ENCODE results near the gene PEPD. TPM values are rescaled to one million over a fixed set of nuclear protein-coding genes. Genes with fewer than 3 reads are reported as not detected.

The PEPD gene
- total RNA-seq, 1 experiment from 2014 or later, result 40.5 TPM

- H3K79me2 ChIP-seq (ENCODE audit: insufficient read depth, low read length), result no peaks in the 10 kb centered on the region
- H3K4me2 ChIP-seq (ENCODE audit: low read length), result no peak overlapping the region
- DNase-seq (ENCODE audit: low read depth, low spot score), result no peak
- TF ChIP-seq CTCF (IDR thresholded peaks at IDR 0.05 in 2 of 3, conservative IDR thresholded peaks at IDR 0.05 in 1 of 3; ENCODE audit: borderline replicate concordance in 1 of 3, insufficient read depth in 1 of 3, low read depth in 2 of 3, low read length in 2 of 3), result no peak
- no peak for TF ChIP-seq JUND (IDR thresholded peaks at IDR 0.05)
- TF ChIP-seq FOSL1 (IDR thresholded peaks at IDR 0.05; ENCODE audit: low read depth), result no peak
- no TSS peak for BruUV-seq (replicated peaks)
- H3K4me1 ChIP-seq (ENCODE audit: control insufficient read depth in 1 of 2, insufficient read depth in 2 of 2, low read length in 2 of 2), result peaks cover 0 to 3% of the 10 kb centered on the region in 2 experiments; a peak in 1 of 4 replicates
- no peak overlapping the region for H2AFZ ChIP-seq (ENCODE audit: low read depth, low read length, poor library complexity, severe bottlenecking)
- RAD21 ChIA-PET (ENCODE audit: low non-redundant PET in 1 of 2, low total read pairs in 2 of 2, uncharacterized antibody in 2 of 2, unreplicated experiment in 2 of 2), result no interaction called here
- CTCF ChIA-PET, result no interaction called here
- H3K9me2 ChIP-seq (ENCODE audit: insufficient read depth), result no peaks in the 10 kb centered on the region
- H3K9me3 ChIP-seq (ENCODE audit: control insufficient read depth in 1 of 2, insufficient read depth in 1 of 2, low read depth in 1 of 2, low read length in 2 of 2), result no peaks in the 10 kb centered on the region
- H4K20me1 ChIP-seq (ENCODE audit: insufficient read depth), result no peaks in the 10 kb centered on the region
- POLR2A ChIA-PET, result no interaction called here
- H3K9ac ChIP-seq (ENCODE audit: low read length), result no peak overlapping the region
- no peaks in the 10 kb centered on the region for H3K27me3 ChIP-seq (ENCODE audit: insufficient read depth, low read length)
- H3K36me3 ChIP-seq (ENCODE audit: control insufficient read depth in 1 of 2, insufficient read depth in 2 of 2, low read length in 2 of 2), result no peaks in the 10 kb centered on the region
- no peak overlapping the region for H3K4me3 ChIP-seq (replicated peaks in 1 of 2; ENCODE audit: low read depth in 1 of 2, low read length in 2 of 2)
- intact Hi-C loops (cut with micrococcal nuclease), result no loop called here
- H3K27ac ChIP-seq (ENCODE audit: low read depth, low read length), result no peak overlapping the region
- ATAC-seq, result no peak
Measured at GRCh38 chr19:33467851-33468250, 53.7 kb downstream of the PEPD start.

- no peak overlapping the region for H3K4me2 ChIP-seq (ENCODE audit: low read length)
- ATAC-seq (no peak), DNase-seq (ENCODE audit: low read depth, low spot score) (no peak)
- no peaks in the 10 kb centered on the region for H3K9me2 ChIP-seq (ENCODE audit: insufficient read depth)
- no peak overlapping the region for H3K9ac ChIP-seq (ENCODE audit: low read length)
- ChIA-PET RAD21 (ENCODE audit: low non-redundant PET in 1 of 2, low total read pairs in 2 of 2, uncharacterized antibody in 2 of 2, unreplicated experiment in 2 of 2) (no interaction called here), CTCF (no interaction called here), POLR2A (no interaction called here)
- no peak overlapping the region for H3K4me3 ChIP-seq (replicated peaks in 1 of 2; ENCODE audit: low read depth in 1 of 2, low read length in 2 of 2)
- H3K36me3 ChIP-seq (ENCODE audit: control insufficient read depth in 1 of 2, insufficient read depth in 2 of 2, low read length in 2 of 2), result no peaks in the 10 kb centered on the region
- TF ChIP-seq EZH2 (IDR thresholded peaks at IDR 0.05) (no peak), ZBTB33 (IDR thresholded peaks at IDR 0.05; ENCODE audit: extremely low read depth, insufficient replicate concordance, low read length) (no peak), ZFX (IDR thresholded peaks at IDR 0.05) (no peak), RAD21 (IDR thresholded peaks at IDR 0.05; ENCODE audit: low read depth) (no peak), CTCF (IDR thresholded peaks at IDR 0.05 in 2 of 3, conservative IDR thresholded peaks at IDR 0.05 in 1 of 3; ENCODE audit: borderline replicate concordance in 1 of 3, insufficient read depth in 1 of 3, low read depth in 2 of 3, low read length in 2 of 3) (no peak), JUND (IDR thresholded peaks at IDR 0.05) (no peak)
- no peaks in the 10 kb centered on the region for H3K9me3 ChIP-seq (ENCODE audit: control insufficient read depth in 1 of 2, insufficient read depth in 1 of 2, low read depth in 1 of 2, low read length in 2 of 2)
- H3K4me1 ChIP-seq (ENCODE audit: control insufficient read depth in 1 of 2, insufficient read depth in 2 of 2, low read length in 2 of 2), result no peaks in the 10 kb centered on the region
- intact Hi-C loops (cut with micrococcal nuclease), result no loop called here
- no peaks in the 10 kb centered on the region for H3K27me3 ChIP-seq (ENCODE audit: insufficient read depth, low read length)
- H3K79me2 ChIP-seq (ENCODE audit: insufficient read depth, low read length), result no peaks in the 10 kb centered on the region
- no peaks in the 10 kb centered on the region for H4K20me1 ChIP-seq (ENCODE audit: insufficient read depth)
- H2AFZ ChIP-seq (ENCODE audit: low read depth, low read length, poor library complexity, severe bottlenecking), result no peak overlapping the region
- H3K27ac ChIP-seq (ENCODE audit: low read depth, low read length), result no peak overlapping the region
- BruUV-seq (replicated peaks), result no TSS peak
Measured at GRCh38 chr19:33465834-33466233, 55.8 kb downstream of the PEPD start.

Measured in HCT116 (cell line).